GM12873 (cell line): ENCODE measurements around the gene SRSF1.

Experiments used
- CTCF ChIP-seq: IDR thresholded peaks from 2 replicates; pipeline ENCODE4 v1.5.1; 2012; ENCODE audit warnings: low read depth, mild to moderate bottlenecking, moderate library complexity, low read length, control low read depth; ENCODE audit not compliant: insufficient read depth; ENCODE audit errors: missing control alignments

The SRSF1 gene

GRCh38 chr17:57990037-57990436 is 17.0 kb downstream of the SRSF1 start:
- no peak for TF ChIP-seq CTCF

- TF ChIP-seq CTCF, result no peak
Observed at GRCh38 chr17:57988301-57989250, 18.5 kb downstream of the SRSF1 start.

GRCh38 chr17:57987581-57988300 is 19.3 kb downstream of the SRSF1 start, which contains the start of gene VEZF1:
VEZF1 (minus strand) TSS chr17:57988254; CDS start chr17:57988111, 143 bp downstream.
- no peak for TF ChIP-seq CTCF

- TF ChIP-seq CTCF, result no peak
Observed at GRCh38 chr17:57986841-57987580, 20.0 kb downstream of the SRSF1 start.

GRCh38 chr17:57985675-57985974 is 21.4 kb downstream of the SRSF1 start:
- TF ChIP-seq CTCF, result no peak

GRCh38 chr17:57984936-57985674 is 21.9 kb downstream of the SRSF1 start:
- TF ChIP-seq CTCF, result no peak
